ENCODE results near the gene KIAA0319L.

Gene KIAA0319L

GRCh38 chr1:35434703-35435102 lies 122.5 kb downstream of the KIAA0319L start:
- Histone ChIP-seq H2AK5ac (ENCODE audit: low read length, severe bottlenecking) (no peak overlapping the region), H4K8ac (ENCODE audit: low read length) (no peak overlapping the region), H2BK15ac (ENCODE audit: low read depth, poor library complexity, severe bottlenecking) (no peak overlapping the region), H2AFZ (ENCODE audit: low read depth, low read length) (no peak overlapping the region), H3K18ac (ENCODE audit: low read depth in 1 of 2, low read length in 2 of 2) (no peak overlapping the region), H3K4me1 (ENCODE audit: control insufficient read depth, insufficient read depth, low read depth, low read length) (no peaks in the 10 kb centered on the region), H2BK5ac (ENCODE audit: low read depth, low read length, poor library complexity, severe bottlenecking) (no peak overlapping the region), H3K4me2 (ENCODE audit: low read length, poor library complexity, severe bottlenecking) (no peak overlapping the region), H3K79me1 (replicated peaks; ENCODE audit: low read length, poor library complexity, severe bottlenecking) (peaks cover 16% of the 10 kb centered on the region), H2BK12ac (ENCODE audit: low read length in 2 of 2) (no peak overlapping the region), H3K14ac (ENCODE audit: low read length in 2 of 2) (no peak overlapping the region), H3K4me3 (ENCODE audit: insufficient read depth in 1 of 2, low read depth in 1 of 2, low read length in 2 of 2) (no peak overlapping the region), H3K4ac (ENCODE audit: low read depth in 1 of 2, low read length in 2 of 2) (no peak overlapping the region), H3K27ac (ENCODE audit: low read length, poor library complexity, severe bottlenecking) (no peak overlapping the region), H3K27me3 (ENCODE audit: control insufficient read depth in 1 of 2, insufficient read depth in 1 of 2, low read length in 2 of 2) (no peaks in the 10 kb centered on the region), H3K9me3 (ENCODE audit: control insufficient read depth, low read length) (no peaks in the 10 kb centered on the region), H3K36me3 (ENCODE audit: control insufficient read depth in 1 of 2, insufficient read depth in 2 of 2, low read depth in 1 of 2, low read length in 2 of 2) (peaks cover 65 to 71% of the 10 kb centered on the region in 2 experiments), H2BK120ac (ENCODE audit: low read depth, low read length) (no peak overlapping the region), H4K91ac (ENCODE audit: low read length) (no peak overlapping the region), H3K23ac (ENCODE audit: low read length in 2 of 2) (no peak overlapping the region), H3K9ac (ENCODE audit: low read length) (no peak overlapping the region)
- WGBS, result 97% methylated on average over 12 of the region's 12 CpGs
- DNase-seq, result no peak

- peaks cover 61 to 66% of the 10 kb centered on the region in 2 experiments for H3K36me3 ChIP-seq (ENCODE audit: control insufficient read depth in 1 of 2, insufficient read depth in 2 of 2, low read depth in 1 of 2, low read length in 2 of 2)
- no peaks in the 10 kb centered on the region for H3K27me3 ChIP-seq (ENCODE audit: control insufficient read depth in 1 of 2, insufficient read depth in 1 of 2, low read length in 2 of 2)
- H2BK5ac ChIP-seq (ENCODE audit: low read depth, low read length, poor library complexity, severe bottlenecking), result no peak overlapping the region
- no peak overlapping the region for H2AFZ ChIP-seq (ENCODE audit: low read depth, low read length)
- H2BK120ac ChIP-seq (ENCODE audit: low read depth, low read length), result no peak overlapping the region
- H3K4ac ChIP-seq (ENCODE audit: low read depth in 1 of 2, low read length in 2 of 2), result no peak overlapping the region
- WGBS, result 97% methylated on average over 10 of the region's 15 CpGs
- H2BK15ac ChIP-seq (ENCODE audit: low read depth, poor library complexity, severe bottlenecking), result no peak overlapping the region
- no peak overlapping the region for H2AK5ac ChIP-seq (ENCODE audit: low read length, severe bottlenecking)
- H3K4me3 ChIP-seq (ENCODE audit: insufficient read depth in 1 of 2, low read depth in 1 of 2, low read length in 2 of 2), result no peak overlapping the region
- no peak overlapping the region for H3K4me2 ChIP-seq (ENCODE audit: low read length, poor library complexity, severe bottlenecking)
- no peak overlapping the region for H3K9ac ChIP-seq (ENCODE audit: low read length)
- H4K91ac ChIP-seq (ENCODE audit: low read length), result no peak overlapping the region
- no peaks in the 10 kb centered on the region for H3K9me3 ChIP-seq (ENCODE audit: control insufficient read depth, low read length)
- no peak overlapping the region for H3K27ac ChIP-seq (ENCODE audit: low read length, poor library complexity, severe bottlenecking)
- H3K18ac ChIP-seq (ENCODE audit: low read depth in 1 of 2, low read length in 2 of 2), result no peak overlapping the region
- no peak overlapping the region for H3K14ac ChIP-seq (ENCODE audit: low read length in 2 of 2)
- no peak overlapping the region for H3K23ac ChIP-seq (ENCODE audit: low read length in 2 of 2)
- peaks cover 15% of the 10 kb centered on the region for H3K79me1 ChIP-seq (replicated peaks; ENCODE audit: low read length, poor library complexity, severe bottlenecking)
- no peak for DNase-seq
- no peak overlapping the region for H4K8ac ChIP-seq (ENCODE audit: low read length)
- no peaks in the 10 kb centered on the region for H3K4me1 ChIP-seq (ENCODE audit: control insufficient read depth, insufficient read depth, low read depth, low read length)
- H2BK12ac ChIP-seq (ENCODE audit: low read length in 2 of 2), result no peak overlapping the region
These were observed 123.5 kb downstream of the KIAA0319L start for GRCh38 chr1:35433714-35434113.

- Histone ChIP-seq H3K4me3 (ENCODE audit: insufficient read depth in 1 of 2, low read depth in 1 of 2, low read length in 2 of 2) (no peak overlapping the region), H2BK15ac (ENCODE audit: low read depth, poor library complexity, severe bottlenecking) (no peak overlapping the region), H3K4me1 (ENCODE audit: control insufficient read depth, insufficient read depth, low read depth, low read length) (no peaks in the 10 kb centered on the region), H3K4ac (ENCODE audit: low read depth in 1 of 2, low read length in 2 of 2) (no peak overlapping the region), H4K91ac (ENCODE audit: low read length) (no peak overlapping the region), H2BK5ac (ENCODE audit: low read depth, low read length, poor library complexity, severe bottlenecking) (no peak overlapping the region), H2BK12ac (ENCODE audit: low read length in 2 of 2) (peak overlapping the region in 1 of 2 experiments; percentile 33), H2BK120ac (ENCODE audit: low read depth, low read length) (no peak overlapping the region), H3K36me3 (ENCODE audit: control insufficient read depth in 1 of 2, insufficient read depth in 2 of 2, low read depth in 1 of 2, low read length in 2 of 2) (peaks cover 61 to 65% of the 10 kb centered on the region in 2 experiments), H3K79me1 (replicated peaks; ENCODE audit: low read length, poor library complexity, severe bottlenecking) (peaks cover 11% of the 10 kb centered on the region), H3K14ac (ENCODE audit: low read length in 2 of 2) (no peak overlapping the region), H3K23ac (ENCODE audit: low read length in 2 of 2) (no peak overlapping the region), H4K8ac (ENCODE audit: low read length) (no peak overlapping the region), H3K18ac (ENCODE audit: low read depth in 1 of 2, low read length in 2 of 2) (peak overlapping the region in 1 of 2 experiments; percentile 28), H2AFZ (ENCODE audit: low read depth, low read length) (no peak overlapping the region), H2AK5ac (ENCODE audit: low read length, severe bottlenecking) (no peak overlapping the region), H3K27ac (ENCODE audit: low read length, poor library complexity, severe bottlenecking) (no peak overlapping the region), H3K9ac (ENCODE audit: low read length) (no peak overlapping the region), H3K27me3 (ENCODE audit: control insufficient read depth in 1 of 2, insufficient read depth in 1 of 2, low read length in 2 of 2) (no peaks in the 10 kb centered on the region), H3K9me3 (ENCODE audit: control insufficient read depth, low read length) (no peaks in the 10 kb centered on the region), H3K4me2 (ENCODE audit: low read length, poor library complexity, severe bottlenecking) (no peak overlapping the region)
- DNase-seq, result no peak
- WGBS, result 97% methylated on average over 10 of the region's 10 CpGs
These were observed 125.0 kb downstream of the KIAA0319L start for GRCh38 chr1:35432231-35432630.

- Histone ChIP-seq H3K4me3 (ENCODE audit: insufficient read depth in 1 of 2, low read depth in 1 of 2, low read length in 2 of 2) (no peak overlapping the region), H3K18ac (ENCODE audit: low read depth in 1 of 2, low read length in 2 of 2) (no peak overlapping the region), H4K8ac (ENCODE audit: low read length) (no peak overlapping the region), H3K36me3 (ENCODE audit: control insufficient read depth in 1 of 2, insufficient read depth in 2 of 2, low read depth in 1 of 2, low read length in 2 of 2) (peaks cover 54 to 64% of the 10 kb centered on the region in 2 experiments), H3K9ac (ENCODE audit: low read length) (no peak overlapping the region), H3K4ac (ENCODE audit: low read depth in 1 of 2, low read length in 2 of 2) (no peak overlapping the region), H4K91ac (ENCODE audit: low read length) (no peak overlapping the region), H3K14ac (ENCODE audit: low read length in 2 of 2) (no peak overlapping the region), H3K27ac (ENCODE audit: low read length, poor library complexity, severe bottlenecking) (no peak overlapping the region), H2BK5ac (ENCODE audit: low read depth, low read length, poor library complexity, severe bottlenecking) (no peak overlapping the region), H3K9me3 (ENCODE audit: control insufficient read depth, low read length) (no peaks in the 10 kb centered on the region), H3K4me2 (ENCODE audit: low read length, poor library complexity, severe bottlenecking) (no peak overlapping the region), H2BK12ac (ENCODE audit: low read length in 2 of 2) (no peak overlapping the region), H2AK5ac (ENCODE audit: low read length, severe bottlenecking) (no peak overlapping the region), H3K23ac (ENCODE audit: low read length in 2 of 2) (no peak overlapping the region), H3K27me3 (ENCODE audit: control insufficient read depth in 1 of 2, insufficient read depth in 1 of 2, low read length in 2 of 2) (no peaks in the 10 kb centered on the region), H3K4me1 (ENCODE audit: control insufficient read depth, insufficient read depth, low read depth, low read length) (no peaks in the 10 kb centered on the region), H2BK15ac (ENCODE audit: low read depth, poor library complexity, severe bottlenecking) (no peak overlapping the region), H3K79me1 (replicated peaks; ENCODE audit: low read length, poor library complexity, severe bottlenecking) (peaks cover 7% of the 10 kb centered on the region), H2BK120ac (ENCODE audit: low read depth, low read length) (no peak overlapping the region), H2AFZ (ENCODE audit: low read depth, low read length) (no peak overlapping the region)
- WGBS, result 66% methylated on average over 7 of the region's 7 CpGs
- DNase-seq, result peak; percentile 91
These were observed 126.0 kb downstream of the KIAA0319L start for GRCh38 chr1:35431173-35431599.

All from mesenchymal stem cell (in vitro differentiated cells and primary cell).